Activated CD4-positive, alpha-beta T cell treated with anti-CD3 and anti-CD28 coated beads, Interleukin-2, amount 50 U/mL, for 48 hours (primary cell): Measurements from ENCODE around the gene TRIM2.

ENCODE experiments used
- DNase-seq, 2 experiments: peaks; one replicate each; pipeline ENCODE4 v3.0.0-alpha.2; 2020

TRIM2 gene

DNA sequence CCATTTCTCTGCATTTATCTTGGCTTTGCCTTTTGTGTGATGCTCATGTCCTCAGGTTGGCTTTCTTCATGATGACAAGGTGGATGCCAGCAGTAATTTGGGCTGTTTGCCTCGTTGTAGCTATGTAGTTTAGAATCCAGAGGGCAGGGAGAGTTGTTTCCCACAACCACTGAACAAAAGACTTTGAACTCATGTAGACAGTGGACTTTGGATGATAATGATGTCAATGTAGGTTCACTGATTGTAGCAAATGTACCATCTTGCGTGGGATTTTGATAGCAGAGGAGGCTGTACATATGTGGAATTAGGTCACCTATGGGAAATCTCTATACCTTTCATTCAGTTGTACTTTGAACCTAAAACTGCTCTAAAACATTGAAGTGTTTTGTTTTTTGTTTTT is 181.5 kb downstream of the TRIM2 start:
- DNase-seq = no peak

DNA sequence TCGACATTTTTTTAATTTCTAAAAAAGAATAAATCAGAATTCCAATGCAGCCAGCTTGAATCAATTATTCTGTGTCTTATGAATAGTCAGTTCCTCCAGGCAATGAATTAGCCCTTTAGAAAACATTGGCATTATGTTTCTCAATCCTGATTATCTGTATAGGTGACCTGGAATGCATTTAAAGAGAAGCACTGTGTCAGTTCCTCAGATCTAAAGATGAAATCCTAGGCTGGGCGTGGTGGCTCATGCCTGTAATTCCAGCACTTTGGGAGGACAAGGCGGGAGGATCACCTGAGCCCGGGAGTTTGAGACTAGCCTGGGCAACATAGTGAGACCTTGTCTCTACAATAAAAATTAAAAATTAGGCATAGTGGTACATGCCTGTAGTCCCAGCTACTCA is 183.7 kb downstream of the TRIM2 start:
- no peak for DNase-seq
